Stimulated activated CD4-positive, alpha-beta T cell treated with anti-CD3 and anti-CD28 coated beads, Interleukin-12 subunit alpha, Interleukin-12 subunit beta, amount 100 ng/mL, for 24 hours (primary cell): ENCODE measurements around the gene C16orf46.
"Not testable (repeated sequence)": the region's sequence is repeated elsewhere in the genome, so short reads cannot be mapped to it uniquely, and the experiment has no call there.

ENCODE experiments used
- DNase-seq, 2 experiments: peaks; one replicate each; pipeline ENCODE4 v3.0.0-alpha.2; 2020; ENCODE audit warnings: low read depth in 2 of 2

The C16orf46 gene, protein sequence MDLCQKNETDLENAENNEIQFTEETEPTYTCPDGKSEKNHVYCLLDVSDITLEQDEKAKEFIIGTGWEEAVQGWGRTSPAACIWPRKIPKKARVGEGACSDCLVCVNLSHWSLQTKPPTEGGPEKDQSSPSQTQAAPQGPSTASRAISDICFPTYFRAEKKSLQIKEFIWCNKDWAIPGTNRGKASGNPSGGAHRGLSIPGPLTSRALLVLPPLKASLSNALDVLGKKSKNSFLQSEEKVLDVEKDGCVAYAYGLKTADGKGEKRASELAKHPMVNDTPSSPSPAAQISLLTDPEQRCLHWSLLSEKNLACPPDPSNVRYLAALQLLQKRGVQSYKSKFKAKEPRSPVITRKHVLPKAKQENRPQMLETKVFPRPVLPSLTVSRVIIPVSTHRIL

DNA sequence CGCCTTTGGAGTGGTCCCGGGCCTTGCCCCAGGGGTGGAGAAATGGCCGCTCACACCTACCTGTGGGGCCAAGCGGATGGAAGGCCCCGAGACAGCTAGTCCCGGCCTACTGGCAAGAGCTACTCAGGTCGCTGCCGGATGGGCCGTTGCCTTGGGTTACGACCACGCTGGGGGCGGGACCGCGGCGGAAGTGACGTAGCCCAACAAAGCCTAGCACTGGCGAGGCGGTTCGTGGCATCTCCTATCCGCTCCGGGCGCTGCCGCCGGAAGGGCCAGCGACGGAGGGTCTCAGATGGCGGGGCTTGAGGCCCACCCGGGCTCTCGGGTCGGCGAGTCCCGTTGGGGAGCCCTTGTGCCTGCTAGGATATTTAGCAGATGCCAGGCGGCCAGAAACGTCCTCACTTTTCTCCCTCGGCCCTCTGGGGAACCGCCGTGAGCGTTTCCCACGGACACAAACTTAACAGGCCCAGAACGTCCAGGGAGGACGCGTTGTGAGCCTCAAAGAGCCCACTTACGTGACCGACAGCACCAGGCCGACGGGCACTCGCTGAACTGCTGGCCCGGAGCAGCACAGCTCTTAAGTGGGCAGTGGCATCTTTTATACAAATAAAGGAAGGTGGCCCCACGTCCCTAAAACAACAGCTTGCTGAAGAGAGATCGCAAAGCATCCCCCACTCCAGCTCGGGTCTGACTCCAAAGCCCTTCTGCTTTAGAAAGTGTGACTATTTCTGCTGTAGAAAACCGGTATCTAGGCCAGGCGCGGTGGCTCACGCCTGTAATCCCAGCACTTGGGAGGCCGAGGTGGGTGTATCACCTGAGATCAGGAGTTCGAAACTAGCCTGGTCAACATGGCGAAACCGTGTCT lies at the start of gene C16orf46:
C16orf46 (minus strand) TSS at position 163 of the 865 bp plus-strand sequence. CDS start 13,283 bp downstream, outside the sequence.
- peak; percentile 97 to 98 for DNase-seq

DNA sequence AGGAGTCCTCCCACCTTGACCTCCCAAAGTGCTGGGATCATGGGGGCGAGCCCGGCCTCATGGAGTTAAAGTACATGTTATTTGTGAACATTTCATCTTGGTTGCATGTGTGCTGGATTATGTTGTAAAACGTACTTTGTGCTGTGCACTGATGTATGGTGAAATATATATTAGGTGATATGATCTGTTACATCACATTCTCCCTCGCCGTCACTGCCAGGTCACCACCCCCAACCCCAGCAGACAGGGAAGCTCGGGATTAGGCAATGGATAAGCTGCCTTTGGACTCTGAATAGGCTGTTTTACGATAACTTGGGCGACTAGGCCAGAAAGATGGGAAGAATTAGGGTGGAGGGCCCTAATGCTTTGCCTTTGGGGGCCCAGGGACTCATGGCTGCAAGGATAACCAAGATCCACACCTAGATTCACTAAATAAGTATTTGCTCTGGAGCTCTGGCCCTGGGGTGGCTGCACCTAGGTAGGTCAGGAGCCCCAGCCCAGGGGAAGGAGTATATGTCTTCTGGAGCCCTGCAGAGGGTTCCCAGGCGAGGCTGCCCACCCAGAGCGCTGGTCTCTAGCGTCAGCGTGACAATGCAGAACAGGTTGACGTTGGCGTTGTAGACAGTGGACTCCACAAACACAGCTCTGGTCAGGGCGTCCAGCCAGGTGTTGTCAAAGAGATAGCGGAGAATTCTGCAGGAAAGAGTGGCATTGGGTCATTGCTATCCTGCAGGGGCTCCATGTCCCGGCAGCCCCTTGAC lies 46.2 kb upstream of the C16orf46 start:
- DNase-seq = no peak

DNA sequence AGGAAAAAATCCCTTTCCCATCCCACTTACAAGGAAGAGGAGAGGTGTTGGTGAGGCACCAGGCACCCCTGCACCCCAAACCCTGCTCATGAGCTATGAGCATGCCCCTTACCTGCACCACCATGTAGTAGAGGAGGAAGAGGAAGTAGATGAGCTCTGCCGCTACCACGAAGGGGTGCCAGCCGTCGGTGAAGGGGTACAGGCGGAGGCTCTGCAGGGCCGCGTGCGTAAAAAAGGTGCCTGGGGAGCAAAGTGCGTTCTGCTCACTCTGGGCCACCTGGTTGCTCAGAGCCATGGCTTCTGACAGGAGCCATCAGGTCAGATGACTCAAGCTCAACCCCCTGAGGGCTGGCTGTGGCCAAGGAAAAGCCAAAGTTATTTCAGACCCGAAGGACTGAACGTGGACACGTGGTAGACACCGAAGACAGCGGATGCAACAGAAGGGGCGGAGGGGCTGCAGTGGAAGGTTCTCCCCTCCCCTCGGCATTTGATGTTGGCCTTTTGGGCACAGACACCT lies 44.5 kb upstream of the C16orf46 start:
- DNase-seq = no peak

DNA sequence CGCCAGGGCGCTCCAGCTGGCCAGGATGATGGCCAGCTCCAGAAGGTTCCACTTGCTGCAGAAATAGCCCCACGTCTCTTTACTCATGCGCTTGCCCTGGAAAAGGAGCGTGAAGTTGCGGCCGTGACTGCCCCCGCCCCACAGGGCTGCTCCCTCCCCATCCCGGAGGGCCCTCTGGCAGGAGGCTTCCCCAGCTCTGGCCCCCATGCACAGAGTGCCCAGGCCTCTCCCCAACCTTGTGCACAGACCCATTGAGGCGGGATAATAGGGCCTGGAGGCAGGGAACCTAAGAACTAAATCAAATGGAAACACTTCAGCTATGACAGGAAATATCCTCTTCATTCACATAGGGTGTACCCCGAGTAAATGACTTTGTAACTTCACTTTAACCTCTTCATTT lies 40.4 kb upstream of the C16orf46 start:
- no peak for DNase-seq

DNA sequence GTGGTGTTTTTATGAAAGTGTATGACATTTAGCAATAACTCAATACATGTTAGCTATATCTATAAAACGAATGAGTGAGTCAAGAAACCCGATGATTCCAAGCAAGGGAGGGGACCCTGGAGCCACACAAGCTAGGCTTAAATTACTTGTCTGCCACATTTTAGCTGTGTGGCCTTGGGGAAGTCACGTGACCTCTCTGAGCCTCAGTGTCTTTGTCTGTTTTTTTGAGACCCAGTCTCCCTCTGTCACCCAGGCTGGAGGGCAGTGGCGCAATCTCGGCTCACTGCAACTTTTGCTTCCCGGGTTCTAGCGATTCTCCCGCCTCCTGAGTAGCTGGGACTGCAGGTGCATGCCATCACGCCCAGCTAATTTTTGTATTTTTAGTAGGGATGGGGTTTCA lies 39.2 kb upstream of the C16orf46 start:
- DNase-seq = no peak

DNA sequence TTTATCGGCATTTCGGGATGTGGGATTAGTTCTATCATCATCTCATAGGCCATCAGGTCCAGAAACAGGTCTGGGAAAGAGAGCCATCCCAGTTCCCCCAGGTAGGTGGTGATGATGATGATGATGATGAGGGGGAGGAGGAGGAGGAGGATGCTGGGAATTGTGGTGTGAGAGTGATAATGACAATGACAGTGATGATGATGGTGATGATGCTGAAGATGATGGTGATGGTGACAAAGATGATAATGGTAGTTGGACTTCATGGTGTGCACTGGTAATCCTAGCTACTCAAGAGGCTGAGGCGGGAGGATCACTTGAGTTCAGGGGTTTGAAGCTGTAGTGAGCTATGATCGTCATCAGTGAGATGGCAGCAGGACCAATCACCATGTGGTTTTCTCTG lies 35.4 kb upstream of the C16orf46 start:
- no peak for DNase-seq

DNA sequence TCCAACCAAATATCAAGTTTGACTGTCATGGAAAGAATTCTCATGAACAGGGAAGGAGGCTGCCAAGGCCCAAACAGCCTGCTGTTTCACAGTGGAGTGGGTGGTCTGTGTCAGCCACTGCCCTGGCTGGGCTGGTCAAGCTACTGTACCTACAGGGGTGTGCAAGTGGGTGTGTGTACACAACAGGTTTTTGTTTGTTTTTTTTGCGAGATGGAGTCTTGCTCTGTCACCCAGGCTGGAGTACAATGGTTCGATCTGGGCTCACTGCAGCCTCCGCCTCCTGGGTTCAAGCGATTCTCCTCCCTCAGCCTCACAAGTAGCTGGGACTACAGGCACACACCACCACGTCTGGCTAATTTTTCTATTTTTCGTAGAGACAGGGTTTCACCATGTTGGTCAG lies 32.2 kb upstream of the C16orf46 start:
- DNase-seq = not testable (repeated sequence)

DNA sequence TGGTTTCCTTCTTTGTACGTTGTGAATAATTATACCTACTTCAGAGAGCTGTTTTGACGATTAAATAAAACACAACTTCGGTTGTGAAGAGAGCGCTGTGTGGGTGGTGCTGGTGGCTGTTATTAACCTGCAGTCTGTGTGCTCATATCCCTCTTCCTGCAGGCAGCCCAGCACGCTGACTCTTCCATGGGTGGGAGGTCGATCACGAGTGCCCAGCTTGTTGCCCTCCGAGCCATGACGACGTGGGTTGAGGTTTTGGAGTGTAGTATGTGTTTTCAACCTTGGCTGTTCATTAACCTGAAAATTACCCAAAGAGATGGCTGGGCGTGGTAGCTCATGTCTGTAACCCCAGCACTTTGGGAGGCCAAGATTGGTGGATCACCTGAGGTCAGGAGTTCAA lies 30.5 kb upstream of the C16orf46 start:
- DNase-seq = no peak

DNA sequence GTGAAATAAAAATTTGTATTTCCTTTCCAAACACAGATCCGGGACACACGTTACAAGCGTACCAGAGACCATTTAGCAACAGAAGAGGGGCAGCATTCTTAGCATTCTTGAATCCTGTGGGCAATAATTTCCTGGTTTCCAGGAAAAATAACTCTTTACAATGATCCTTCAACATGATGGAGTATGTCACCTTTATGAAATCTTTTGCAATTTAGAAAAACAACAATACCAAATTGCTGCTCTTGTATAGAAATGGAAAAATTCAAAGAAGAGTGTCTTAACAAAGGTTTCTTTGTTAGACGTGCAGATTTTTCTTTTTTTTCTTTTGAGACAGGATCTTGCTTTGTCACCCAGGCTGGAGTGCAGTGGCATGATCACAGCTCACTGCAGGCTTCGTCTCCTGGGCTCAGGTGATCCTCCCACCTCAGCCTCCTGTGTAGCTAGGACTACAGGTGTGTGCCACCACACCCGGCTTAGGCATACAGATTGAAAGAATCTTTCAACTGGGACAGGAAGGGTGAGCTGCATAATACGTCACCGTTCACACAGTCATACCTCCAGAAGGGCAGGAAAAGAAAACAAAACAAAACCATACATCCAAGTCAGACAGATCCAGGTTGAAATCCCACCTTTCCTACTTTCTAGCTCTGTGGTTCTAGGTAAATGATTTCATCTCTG lies 29.9 kb upstream of the C16orf46 start:
- no peak for DNase-seq

DNA sequence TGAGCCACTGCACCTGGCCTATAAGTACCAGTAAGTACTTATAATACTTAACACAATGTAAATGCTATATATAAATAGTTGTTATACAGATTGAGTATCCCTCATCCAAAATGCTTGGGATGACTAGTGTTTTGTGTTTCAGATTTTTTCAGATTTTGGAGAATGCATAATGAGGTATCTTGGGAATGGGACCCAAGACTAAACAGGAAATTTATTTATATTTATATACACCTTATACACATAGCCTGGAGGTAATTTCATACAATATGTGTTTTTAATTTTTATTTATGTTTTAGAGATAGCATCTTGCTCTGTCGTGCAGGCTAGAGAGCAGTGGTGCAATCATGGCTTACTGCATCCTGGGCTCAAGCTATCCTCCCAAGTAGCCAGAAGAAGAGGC lies 28.9 kb upstream of the C16orf46 start:
- no peak for DNase-seq

DNA sequence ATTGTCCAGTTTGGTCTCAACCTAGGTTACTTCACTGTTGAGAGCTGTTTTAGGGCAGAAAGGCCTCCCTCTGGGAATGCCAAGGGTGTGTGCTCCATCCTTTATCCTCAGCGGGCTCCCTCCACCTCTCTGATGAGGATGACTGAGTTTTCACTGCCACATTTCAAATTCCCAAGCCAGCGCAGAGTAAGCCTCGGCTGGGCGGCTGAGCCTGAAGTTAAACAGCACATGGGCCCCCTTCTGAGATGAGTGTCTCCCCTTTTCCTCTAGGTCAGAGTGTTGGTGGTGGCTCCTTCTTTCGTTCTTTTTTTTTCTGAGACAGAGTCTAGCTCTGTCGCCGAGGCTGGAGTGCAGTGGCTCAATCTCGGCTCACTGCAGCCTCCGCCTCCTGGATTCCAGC lies 24.7 kb upstream of the C16orf46 start:
- DNase-seq = no peak

DNA sequence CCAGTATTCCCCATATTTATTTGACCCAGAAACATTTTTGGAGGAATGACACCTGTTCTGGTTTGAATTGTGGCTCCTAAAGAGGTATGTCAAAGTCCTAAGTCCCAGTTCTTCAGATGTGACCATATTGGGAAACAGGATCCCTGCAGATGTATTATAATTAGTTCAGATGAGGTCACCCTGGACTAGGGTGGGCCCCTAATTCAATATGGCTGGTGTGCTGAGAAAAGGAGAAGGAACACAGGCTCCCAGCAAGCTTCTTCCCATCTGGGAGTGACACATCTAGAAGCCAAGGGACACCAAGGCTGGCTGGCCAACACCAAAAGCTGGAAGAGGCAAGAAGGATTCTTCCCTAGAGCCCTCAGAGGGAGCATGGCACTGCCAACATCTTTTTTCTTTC lies 22.9 kb upstream of the C16orf46 start:
- no peak for DNase-seq

DNA sequence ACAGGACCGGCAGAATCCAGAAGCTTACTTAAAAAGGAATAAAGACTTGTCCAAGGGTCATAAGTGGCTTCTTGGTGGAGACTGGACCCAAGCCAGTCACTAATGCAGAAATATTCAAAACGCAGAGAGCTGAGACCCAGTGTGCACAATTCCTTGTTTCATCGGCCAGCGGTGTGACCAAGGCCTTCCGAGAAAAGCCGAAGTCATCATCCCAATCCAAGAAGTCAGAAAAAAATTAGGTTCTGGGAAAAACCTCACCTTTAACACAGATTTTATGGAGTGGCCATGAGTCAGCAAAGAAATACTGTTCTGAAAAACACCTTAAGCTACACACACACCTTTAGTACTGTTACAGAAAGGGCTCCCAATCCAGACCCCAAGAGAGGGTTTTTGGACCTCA lies 20.2 kb upstream of the C16orf46 start:
- DNase-seq = no peak

DNA sequence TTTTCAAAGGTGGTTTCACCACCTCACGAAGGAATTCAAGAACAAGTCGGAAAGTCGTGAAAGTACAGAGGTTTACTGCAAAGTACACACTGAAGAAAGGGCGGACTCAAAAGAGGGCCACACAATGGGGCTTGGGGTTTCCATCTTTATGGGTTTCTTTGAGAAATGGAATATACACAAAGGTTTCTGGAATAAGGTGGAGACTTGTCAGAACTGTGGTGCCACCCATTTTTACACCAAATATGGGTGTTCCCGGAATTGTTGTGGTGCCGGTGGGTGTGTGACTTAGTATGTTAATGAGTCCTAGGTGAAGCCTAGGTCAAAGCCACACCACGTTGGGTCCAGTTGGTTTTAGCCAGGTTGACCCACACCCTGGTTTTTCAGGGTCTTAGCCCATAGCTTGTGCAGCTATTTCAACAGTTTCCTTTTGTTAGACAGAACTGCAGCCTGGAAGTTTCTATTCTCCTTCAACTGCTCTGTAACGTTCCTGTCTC lies 19.7 kb upstream of the C16orf46 start:
- DNase-seq = no peak

DNA sequence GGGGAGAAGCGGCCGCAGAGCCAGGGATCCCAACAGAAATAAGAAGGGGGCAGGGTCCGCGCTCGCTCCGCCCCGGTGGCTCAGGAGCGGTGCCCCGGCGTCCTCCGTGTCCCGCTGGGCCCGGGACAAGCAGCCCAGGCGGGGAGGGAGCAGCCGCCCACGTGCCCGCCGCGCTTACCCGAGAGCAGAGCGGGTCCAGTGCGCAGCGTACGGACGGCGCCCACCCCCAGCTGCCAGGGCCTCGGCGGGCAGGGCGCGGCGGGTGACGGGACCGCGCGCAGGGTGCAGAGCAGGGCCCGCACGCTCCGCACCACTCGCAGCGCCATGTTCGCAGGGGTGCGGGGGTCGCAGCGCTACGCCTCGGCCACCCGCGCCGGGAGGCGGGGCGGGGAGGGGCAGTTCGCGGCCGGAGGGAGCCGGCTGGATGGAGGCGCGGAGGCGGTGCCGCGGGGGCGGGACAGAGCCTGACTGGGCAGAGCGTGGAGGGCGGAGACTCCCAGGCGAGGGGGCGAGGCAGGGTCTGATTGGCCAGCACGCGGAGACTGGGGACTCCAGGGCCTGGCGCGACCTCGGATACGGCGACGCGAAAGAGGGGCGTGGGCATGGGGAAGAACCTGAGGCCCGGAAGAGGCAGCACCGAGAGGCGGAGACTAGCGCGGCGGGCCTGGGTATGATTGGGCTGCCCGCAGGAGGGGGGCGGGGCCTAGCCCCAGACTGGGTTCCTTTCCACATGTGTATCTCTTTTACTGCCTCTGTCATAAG lies 19.1 kb upstream of the C16orf46 start, which contains the start of gene GCSH:
GCSH (minus strand) TSS at position 443 of the 762 bp plus-strand sequence; CDS start at position 326, 117 bp downstream.
- DNase-seq = peak; percentile 93 to 97

DNA sequence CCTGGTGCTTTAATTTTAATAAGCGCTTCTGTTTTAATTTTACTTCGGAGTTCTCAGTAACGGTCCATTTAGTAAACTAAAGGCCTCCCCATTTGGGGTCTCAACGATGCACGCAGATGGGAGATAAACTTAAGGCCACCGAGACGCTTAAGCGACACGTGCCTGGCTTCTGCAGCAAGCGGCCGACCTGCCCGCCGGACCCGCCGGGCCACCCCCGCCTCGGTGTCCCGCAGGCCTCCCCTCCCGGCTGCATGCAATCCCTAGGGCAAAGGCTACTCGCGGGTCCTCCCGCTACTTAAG lies 18.6 kb upstream of the C16orf46 start:
- DNase-seq = no peak

DNA sequence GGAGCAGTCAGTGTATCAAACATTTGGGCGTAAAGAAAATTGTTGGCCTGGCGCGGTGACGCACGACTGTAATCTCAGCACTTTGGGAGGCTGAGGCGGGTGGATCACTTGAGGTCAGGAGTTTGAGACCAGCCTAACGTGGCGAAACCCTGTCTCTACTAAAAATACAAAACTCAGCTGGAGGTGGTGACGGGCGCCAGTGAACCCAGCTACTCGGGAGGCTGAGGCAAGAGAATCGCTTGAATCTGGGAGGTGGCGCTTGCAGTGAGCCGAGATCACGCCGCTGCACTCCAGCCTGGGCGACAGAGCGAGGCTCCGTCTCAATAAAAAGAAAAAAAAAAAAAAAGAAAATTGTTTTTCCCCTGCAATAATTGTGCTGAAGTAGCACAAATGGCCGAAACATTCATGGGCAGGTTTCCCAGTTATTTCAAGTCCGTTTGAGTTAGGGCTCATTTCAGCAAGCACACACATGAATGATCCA lies 17.8 kb upstream of the C16orf46 start:
- DNase-seq = no peak

DNA sequence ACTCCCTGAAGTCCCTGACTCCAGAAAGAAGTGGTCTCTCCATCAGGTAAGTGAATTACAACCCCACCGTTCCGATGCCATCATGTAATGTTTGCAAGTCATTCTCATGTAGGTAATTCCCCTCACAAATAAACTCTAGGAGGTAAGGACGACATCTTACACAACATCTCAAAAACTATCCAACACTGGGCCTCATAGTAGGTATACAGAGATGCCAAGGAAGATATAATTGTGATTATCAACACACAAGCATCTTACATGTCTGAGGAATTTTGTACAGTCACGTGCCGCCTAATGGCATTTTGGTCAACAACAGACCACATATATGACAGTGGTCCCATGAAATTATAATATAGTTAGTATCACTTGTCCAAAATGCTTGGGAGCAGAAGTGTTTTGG lies 11.8 kb upstream of the C16orf46 start:
- DNase-seq = no peak

DNA sequence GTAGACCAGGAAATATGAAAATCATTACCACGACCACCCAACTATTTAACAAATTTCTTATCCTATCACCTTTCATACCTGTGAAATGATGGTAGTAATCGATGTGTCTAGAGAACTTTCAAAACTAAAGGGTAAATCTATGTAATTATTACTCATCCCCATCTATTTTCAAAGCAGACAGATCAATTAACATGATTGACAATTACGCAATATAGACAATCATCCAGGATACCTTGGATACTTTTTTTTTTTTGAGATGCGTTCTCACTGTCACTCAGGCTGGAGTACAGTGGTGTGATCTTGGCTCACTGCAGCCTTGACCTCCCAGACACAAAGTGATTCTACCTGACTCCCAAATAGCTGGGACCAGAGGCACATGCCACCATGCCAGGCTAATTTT lies 4.0 kb upstream of the C16orf46 start:
- DNase-seq = no peak

DNA sequence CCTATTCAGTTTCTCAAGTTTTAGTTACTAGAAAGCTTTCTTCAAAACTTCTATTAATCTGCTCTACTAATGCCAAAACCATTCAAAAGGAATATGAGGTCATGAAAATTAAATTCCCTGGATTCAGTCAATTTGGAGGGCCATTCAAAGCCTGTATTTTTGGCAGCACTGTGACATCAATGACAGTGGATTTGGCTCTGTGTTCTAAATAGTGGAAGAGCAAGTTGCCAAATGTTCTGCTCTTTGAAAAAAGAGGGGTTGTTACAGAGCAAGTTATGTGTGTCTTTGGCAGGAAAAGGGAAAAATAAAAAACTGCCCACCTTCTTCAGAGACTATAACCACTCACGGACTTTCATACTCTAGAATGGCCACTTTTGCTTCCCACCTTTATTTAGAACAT lies 3.2 kb upstream of the C16orf46 start:
- no peak for DNase-seq
